Measurements from ENCODE around the gene MED17.

The MED17 gene

GRCh38 chr11:93852242-93852641 is 68.2 kb downstream of the MED17 start:
- no peak for DNase-seq

- no peak for DNase-seq
These were observed 73.5 kb downstream of the MED17 start for GRCh38 chr11:93857413-93858120.

- DNase-seq, result no peak
These were observed 74.2 kb downstream of the MED17 start for GRCh38 chr11:93858121-93858775.

GRCh38 chr11:93861808-93862207 is 77.7 kb downstream of the MED17 start:
- DNase-seq, result no peak

Data from activated CD4-positive, alpha-beta T cell treated with anti-CD3 and anti-CD28 coated beads, Interleukin-2, amount 50 U/mL, for 1 hour (primary cell).